WTC11 (cell line): ENCODE results near the gene MMP23B.

ENCODE experiments used
- FOXP1 ChIP-seq: sonication (generic); formaldehyde crosslinking; IDR thresholded peaks from 2 replicates; pipeline ENCODE4 v1.8.0; 2022; ENCODE audit warnings: missing genetic modification reagents, mild to moderate bottlenecking, moderate library complexity, borderline replicate concordance
- TF ChIP-seq, protein P1 (sequence below): fragments of 200-600 bp; IDR thresholded peaks from 2 replicates; pipeline ENCODE4 v1.8.0; 2022; ENCODE audit warnings: antibody characterized with exemption
- TF ChIP-seq, protein P2 (sequence below): sonication (generic); formaldehyde crosslinking; IDR thresholded peaks from 2 replicates; pipeline ENCODE4 v1.8.1; 2022; ENCODE audit warnings: mild to moderate bottlenecking, moderate library complexity, missing genetic modification reagents
- TF ChIP-seq, protein P3 (sequence below): sonication (generic); formaldehyde crosslinking; IDR thresholded peaks from 2 replicates; pipeline ENCODE4 v1.8.0; 2023; ENCODE audit warnings: missing genetic modification reagents

DNA sequence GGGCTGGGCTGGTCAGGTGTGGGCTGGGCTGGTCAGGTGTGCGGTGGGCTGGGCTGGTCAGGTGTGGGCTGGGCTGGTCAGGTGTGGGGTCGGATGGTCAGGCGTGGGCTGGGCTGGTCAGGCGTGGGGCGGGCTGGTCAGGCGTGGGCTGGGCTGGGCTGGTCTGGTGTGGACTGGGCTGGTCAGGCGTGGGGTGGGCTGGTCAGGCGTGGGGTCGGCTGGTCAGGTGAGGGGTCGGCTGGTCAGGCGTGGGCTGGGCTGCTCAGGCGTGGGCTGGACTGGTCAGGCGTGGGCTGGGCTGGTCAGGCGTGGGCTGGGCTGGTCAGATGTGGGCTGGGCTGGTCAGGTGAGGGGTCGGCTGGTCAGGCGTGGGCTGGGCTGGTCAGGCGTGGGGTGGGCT, 26.2 kb upstream of the MMP23B start:
- TF ChIP-seq, protein P1, sequence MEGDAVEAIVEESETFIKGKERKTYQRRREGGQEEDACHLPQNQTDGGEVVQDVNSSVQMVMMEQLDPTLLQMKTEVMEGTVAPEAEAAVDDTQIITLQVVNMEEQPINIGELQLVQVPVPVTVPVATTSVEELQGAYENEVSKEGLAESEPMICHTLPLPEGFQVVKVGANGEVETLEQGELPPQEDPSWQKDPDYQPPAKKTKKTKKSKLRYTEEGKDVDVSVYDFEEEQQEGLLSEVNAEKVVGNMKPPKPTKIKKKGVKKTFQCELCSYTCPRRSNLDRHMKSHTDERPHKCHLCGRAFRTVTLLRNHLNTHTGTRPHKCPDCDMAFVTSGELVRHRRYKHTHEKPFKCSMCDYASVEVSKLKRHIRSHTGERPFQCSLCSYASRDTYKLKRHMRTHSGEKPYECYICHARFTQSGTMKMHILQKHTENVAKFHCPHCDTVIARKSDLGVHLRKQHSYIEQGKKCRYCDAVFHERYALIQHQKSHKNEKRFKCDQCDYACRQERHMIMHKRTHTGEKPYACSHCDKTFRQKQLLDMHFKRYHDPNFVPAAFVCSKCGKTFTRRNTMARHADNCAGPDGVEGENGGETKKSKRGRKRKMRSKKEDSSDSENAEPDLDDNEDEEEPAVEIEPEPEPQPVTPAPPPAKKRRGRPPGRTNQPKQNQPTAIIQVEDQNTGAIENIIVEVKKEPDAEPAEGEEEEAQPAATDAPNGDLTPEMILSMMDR: no peak
- TF ChIP-seq, protein P2, sequence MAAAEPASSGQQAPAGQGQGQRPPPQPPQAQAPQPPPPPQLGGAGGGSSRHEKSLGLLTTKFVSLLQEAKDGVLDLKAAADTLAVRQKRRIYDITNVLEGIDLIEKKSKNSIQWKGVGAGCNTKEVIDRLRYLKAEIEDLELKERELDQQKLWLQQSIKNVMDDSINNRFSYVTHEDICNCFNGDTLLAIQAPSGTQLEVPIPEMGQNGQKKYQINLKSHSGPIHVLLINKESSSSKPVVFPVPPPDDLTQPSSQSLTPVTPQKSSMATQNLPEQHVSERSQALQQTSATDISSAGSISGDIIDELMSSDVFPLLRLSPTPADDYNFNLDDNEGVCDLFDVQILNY (CRISPR knock-in tag): no peak
- no peak for TF ChIP-seq FOXP1
- TF ChIP-seq, protein P3, sequence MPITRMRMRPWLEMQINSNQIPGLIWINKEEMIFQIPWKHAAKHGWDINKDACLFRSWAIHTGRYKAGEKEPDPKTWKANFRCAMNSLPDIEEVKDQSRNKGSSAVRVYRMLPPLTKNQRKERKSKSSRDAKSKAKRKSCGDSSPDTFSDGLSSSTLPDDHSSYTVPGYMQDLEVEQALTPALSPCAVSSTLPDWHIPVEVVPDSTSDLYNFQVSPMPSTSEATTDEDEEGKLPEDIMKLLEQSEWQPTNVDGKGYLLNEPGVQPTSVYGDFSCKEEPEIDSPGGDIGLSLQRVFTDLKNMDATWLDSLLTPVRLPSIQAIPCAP (CRISPR knock-in tag): no peak
